ENCODE measurements around the gene DLD. TPM values are rescaled to one million over a fixed set of nuclear protein-coding genes. Genes with fewer than 3 reads are reported as not detected.
"Not testable (repeated sequence)": the region's sequence is repeated elsewhere in the genome, so short reads cannot be mapped to it uniquely, and the experiment has no call there.

The DLD gene
- total and polyA plus RNA-seq, 12 donors, result 21.6 to 616 (median 149) TPM

DNA sequence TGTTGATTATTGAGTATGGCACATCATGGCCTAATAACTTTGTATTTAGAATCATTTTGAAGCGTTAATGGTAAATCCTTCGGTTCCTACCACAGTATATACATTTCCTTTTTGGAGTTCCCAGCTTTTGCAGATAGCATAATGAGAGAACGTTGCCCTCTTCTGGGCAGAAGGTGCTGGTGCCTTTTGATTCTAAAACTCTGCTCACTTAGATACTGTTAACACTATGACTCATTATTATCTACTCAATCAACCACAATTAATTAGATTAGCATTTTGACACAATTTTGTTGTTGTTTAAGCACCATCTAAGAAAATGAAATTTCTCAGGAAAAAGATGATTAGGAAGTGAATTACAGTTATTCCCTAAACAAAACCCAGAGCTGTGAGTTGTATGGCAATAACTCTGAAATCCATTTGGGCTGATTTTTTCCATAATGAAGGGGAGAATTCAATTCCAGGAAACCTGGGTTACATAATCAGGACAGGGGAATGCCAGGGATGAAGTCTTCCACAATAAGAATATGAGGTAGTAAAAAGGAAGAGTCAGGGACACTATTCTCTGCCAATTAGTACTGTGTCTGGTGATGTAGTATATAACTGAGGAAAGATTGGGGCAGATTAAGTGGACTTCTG, 11.5 kb upstream of the DLD start:
- Histone ChIP-seq H3K27me3 (no peaks in the 10 kb centered on the region), H3K9me3 (replicated peaks in 1 of 3) (no peaks in the 10 kb centered on the region), H3K27ac (no peak overlapping the region), H3K4me1 (replicated peaks in 1 of 2) (no peaks in the 10 kb centered on the region), H3K36me3 (replicated peaks in 1 of 2) (no peaks in the 10 kb centered on the region), H3K4me3 (no peak overlapping the region)
- WGBS, 4 donors, result 2 to 4% (median 3%) methylated on average over 3 of the region's 3 CpGs
- intact Hi-C loops (cut with DNase I), result loop anchor here (10.0 kb wide), 3 partner anchors 135 to 665 kb away; partner anchors contain the start of gene CBLL1 (in 1 of the 2)
- peak in 4 of 7 donors; percentile 32 to 70 (median 42) for DNase-seq
- TF ChIP-seq, protein P1, sequence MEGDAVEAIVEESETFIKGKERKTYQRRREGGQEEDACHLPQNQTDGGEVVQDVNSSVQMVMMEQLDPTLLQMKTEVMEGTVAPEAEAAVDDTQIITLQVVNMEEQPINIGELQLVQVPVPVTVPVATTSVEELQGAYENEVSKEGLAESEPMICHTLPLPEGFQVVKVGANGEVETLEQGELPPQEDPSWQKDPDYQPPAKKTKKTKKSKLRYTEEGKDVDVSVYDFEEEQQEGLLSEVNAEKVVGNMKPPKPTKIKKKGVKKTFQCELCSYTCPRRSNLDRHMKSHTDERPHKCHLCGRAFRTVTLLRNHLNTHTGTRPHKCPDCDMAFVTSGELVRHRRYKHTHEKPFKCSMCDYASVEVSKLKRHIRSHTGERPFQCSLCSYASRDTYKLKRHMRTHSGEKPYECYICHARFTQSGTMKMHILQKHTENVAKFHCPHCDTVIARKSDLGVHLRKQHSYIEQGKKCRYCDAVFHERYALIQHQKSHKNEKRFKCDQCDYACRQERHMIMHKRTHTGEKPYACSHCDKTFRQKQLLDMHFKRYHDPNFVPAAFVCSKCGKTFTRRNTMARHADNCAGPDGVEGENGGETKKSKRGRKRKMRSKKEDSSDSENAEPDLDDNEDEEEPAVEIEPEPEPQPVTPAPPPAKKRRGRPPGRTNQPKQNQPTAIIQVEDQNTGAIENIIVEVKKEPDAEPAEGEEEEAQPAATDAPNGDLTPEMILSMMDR (IDR thresholded peaks at IDR 0.05), result peak; percentile 50 to 85 (median 67)
- TF ChIP-seq POLR2A (IDR thresholded peaks at IDR 0.05), result no peak

DNA sequence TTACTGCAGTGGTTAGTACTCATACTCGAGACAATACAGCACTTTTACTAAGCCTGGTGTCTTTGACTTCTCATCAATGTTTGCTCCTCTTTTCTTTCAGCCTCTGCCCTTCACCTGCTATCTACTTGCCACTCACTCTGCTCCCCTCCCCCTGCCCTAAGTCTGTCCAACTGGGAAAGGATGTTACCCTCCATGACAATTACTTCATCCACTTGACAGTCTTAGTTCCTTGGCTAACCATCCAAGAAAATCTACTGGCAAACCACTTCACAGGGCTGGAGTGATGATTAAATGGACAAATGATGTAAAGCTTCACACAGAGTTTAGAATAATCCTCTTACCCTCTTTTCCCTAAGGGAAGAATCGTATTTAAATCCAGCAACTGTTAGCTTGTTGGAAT, 8.2 kb upstream of the DLD start:
- WGBS, 4 donors, result 59 to 69% (median 65%) methylated on average over 2 of the region's 2 CpGs

DNA sequence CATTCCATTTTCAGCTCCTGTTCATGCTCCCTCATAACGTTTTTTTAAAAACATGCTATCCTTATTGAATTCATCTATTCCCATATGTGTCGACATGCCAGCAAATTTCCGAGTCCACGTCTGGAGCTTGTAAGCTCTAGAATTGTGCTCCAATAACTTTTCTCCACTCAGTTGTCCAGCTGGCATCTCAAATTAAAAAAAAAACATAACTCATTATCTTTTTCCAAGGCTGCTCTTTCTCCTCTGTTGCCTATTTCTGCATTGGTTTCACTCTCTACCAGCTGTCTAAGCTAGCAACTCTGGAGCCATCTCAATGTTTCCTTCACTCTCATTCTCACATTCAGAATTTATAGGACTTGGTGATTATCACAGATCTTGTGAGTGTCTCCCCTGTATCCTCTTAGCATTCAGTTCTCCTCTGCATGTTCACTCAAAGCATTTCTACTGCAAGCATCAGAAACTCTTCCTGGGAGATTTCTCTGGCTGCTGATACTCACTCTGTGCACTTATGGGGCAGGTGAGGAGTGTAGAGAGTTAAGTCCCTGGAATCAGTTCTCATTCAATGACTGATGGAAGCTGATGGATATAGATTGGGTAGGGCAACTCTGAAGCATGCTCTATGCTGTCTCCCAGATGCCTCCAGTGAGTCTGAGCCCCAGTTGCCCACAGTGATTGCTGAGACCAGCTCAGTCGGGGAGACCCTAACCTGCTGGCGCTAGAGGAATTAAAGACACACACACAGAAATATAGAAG, 6.7 kb upstream of the DLD start:
- TF ChIP-seq, protein P1 (IDR thresholded peaks at IDR 0.05), result no peak
- H3K4me1 ChIP-seq (replicated peaks in 1 of 2), result no peaks in the 10 kb centered on the region
- no peak for DNase-seq
- H3K27me3 ChIP-seq, result no peaks in the 10 kb centered on the region
- H3K36me3 ChIP-seq (replicated peaks in 1 of 2), result no peaks in the 10 kb centered on the region
- no peaks in the 10 kb centered on the region for H3K9me3 ChIP-seq (replicated peaks in 1 of 3)
- H3K4me3 ChIP-seq, result no peak overlapping the region
- H3K27ac ChIP-seq, result no peak overlapping the region
- 66 to 79% (median 77%) methylated on average over 6 of the region's 6 CpGs for WGBS, 4 donors
- intact Hi-C loops (cut with DNase I), result no loop called here

More for the DNA sequence above, 8.2 kb upstream of the DLD start:
- Histone ChIP-seq H3K27me3 (no peaks in the 10 kb centered on the region), H3K9me3 (replicated peaks in 1 of 3) (no peaks in the 10 kb centered on the region), H3K27ac (no peak overlapping the region), H3K4me3 (no peak overlapping the region), H3K36me3 (replicated peaks in 1 of 2) (no peaks in the 10 kb centered on the region), H3K4me1 (replicated peaks in 1 of 2) (no peaks in the 10 kb centered on the region)
- intact Hi-C loops (cut with DNase I), result no loop called here
- no peak for TF ChIP-seq POLR2A (IDR thresholded peaks at IDR 0.05)
- TF ChIP-seq, protein P1 (IDR thresholded peaks at IDR 0.05), result no peak
- no peak for DNase-seq

DNA sequence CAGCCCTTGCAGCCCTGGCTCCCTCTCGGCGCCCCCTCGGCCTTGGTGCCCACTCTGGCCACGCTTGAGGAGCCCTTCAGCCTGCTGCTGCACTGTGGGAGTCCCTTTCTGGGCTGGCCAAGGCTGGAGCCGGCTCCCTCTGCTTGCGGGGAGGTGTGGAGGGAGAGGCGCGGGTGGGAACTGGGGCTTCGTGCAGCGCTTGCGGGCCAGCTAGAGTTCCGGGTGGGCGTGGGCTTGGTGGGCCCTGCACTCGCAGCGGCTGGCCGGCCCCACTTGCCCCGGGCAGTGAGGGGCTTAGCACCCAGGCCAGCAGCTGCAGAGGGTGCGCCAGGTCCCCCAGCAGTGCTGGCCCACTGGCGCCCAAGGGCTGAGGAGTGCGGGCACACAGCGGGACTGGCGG, 3.2 kb upstream of the DLD start:
- H3K27me3 ChIP-seq; H3K9me3 ChIP-seq (replicated peaks in 1 of 3); H3K27ac ChIP-seq; DNase-seq; intact Hi-C loops (cut with DNase I); H3K4me3 ChIP-seq; H3K36me3 ChIP-seq (replicated peaks in 1 of 2): not testable (repeated sequence)
- peaks cover 7 to 17% of the 10 kb centered on the region in 2 donors for H3K4me1 ChIP-seq (replicated peaks in 1 of 2)
- WGBS, 4 donors, result 82 to 94% (median 93%) methylated on average over 5 to 22 of the region's 22 CpGs
